Renal pelvis (tissue), 4 donors: Measurements from ENCODE around the gene UROC1. TPM values are rescaled to one million over a fixed set of nuclear protein-coding genes. Genes with fewer than 3 reads are reported as not detected.

ENCODE experiments used
- DNase-seq: peaks from one replicate; pipeline ENCODE4 v3.0.0-alpha.2; 2013
- polyA plus RNA-seq, 3 donors: library from polyadenylated mRNA; unstranded; fragments of 120-200 nt; gene quantifications; one replicate each; pipeline ENCODE4 v1.2.1, GENCODE V29; 2013; ENCODE audit not compliant: insufficient read length in 3 of 3

The UROC1 gene
- polyA plus RNA-seq, 3 donors, result 0.06 to 0.19 (median 0.13) TPM

DNA sequence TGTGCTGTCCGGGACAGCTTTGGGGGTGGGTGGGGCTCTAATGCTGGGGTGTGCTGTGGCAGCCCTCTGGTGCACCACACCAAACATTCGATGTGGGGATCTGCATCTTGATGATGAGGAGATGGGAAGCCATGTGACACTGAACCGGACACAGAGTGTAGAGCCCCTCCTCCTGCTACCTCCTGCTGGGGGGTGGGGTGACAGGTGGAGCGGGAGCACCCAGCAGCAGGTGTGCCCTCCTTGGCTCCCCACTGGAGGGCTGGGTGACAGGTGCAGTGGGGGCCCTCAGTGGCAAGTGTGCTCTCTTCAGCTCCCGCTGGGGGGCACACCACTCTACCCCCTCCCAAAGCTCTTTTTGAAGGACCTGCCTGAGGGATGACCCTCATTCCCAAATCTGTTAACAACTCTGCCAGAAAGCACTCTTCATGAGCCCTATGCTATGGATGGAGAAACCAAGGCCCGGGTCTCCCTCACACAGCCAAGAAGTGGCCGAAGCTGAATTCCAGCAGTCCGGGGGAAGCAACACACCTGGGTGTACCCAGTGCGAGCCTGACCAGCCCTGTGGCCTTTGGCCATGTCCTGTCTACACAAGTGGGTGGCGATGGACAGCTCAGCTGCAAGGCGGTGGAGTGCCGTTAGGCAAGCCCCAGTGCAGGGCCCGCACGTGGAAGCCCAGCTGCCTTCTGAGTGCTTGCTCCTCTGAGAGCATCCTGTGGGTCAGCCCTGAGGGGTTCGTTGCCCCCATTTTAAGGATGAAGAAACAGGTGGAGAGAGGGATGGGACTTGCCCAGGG is 609 bp upstream of the UROC1 start:
- no peak for DNase-seq

DNA sequence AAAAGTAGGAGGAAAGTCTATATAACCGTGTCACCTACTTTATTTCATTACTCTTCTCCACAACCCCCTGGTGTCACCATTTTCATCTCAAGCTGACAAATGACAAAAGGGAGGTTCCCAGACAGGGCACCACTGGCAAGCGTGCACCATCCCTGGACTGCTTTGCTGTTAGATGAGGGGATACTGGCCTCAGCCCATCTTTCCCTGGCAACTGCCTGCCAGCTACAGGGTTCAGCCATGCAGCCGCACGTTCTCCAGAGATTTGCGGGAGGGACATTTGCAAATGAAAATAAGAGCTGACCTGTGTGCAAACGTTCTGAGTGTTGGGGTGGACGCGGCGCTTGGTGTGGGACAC is 660 bp downstream of the UROC1 start:
- DNase-seq, result no peak

DNA sequence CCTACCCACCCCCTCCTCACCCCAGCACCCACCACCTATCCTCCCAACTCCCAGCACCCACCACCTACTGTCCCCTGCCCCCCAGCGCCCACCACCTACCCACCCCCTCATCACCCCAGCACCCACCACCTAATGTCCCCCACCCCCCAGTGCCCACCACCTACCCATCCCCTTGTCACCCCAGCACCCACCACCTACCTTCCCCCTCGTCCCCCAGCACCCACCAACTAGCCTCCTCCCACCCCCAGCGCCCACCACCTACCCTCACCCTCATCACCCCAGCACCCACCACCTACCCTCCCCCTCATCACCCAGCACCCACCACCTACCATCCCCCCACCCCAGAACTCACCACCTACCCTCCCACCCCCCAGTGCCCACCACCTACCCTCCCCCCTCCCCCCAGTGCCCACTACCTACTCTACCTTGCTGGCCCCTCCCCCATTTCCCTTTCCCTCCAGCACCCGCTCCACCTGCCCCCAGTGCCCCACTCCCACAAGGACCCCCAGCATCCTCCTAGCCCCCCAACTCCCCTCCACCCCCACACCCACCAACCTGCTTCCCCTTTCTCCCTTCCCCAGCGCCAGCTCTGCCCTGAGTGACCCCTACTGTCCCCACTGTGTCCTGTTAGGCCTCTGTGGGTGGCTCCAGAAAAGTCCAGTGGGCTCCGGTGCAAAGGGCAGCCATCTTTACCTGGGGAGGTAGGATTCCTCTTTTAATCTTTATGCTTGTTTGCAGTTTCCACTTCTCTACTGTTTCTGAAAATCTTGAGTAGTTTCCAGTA is 1.2 kb downstream of the UROC1 start:
- no peak for DNase-seq

DNA sequence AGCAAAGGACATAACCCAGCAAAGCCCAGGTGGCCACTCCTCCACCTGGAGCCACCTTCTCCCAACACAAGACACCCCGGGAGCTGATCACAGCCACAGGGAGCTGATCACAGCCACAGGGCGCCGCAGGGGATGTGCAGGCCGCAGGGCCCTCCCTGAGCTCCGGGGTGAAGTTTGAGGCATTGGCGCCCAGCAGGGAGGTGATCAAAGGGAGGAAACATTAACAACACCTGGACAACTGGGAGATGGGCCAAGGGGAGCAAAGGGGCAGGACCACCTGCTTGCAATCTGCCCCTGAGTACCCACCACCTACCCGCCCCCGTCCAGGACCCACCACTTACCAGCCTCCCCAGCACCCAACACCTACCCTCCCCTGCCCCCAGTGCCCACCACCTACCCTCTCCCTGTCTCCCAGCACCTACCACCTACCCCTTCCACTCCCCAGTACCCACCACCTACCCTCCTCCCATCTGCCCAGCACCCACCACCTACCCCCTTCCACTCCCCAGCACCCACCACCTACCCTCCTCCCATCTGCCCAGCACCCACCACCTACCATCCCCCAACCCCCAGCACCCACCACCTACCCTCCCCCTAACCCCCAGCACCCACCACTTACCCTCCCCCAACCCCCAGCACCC is 2.4 kb downstream of the UROC1 start:
- DNase-seq, result no peak

DNA sequence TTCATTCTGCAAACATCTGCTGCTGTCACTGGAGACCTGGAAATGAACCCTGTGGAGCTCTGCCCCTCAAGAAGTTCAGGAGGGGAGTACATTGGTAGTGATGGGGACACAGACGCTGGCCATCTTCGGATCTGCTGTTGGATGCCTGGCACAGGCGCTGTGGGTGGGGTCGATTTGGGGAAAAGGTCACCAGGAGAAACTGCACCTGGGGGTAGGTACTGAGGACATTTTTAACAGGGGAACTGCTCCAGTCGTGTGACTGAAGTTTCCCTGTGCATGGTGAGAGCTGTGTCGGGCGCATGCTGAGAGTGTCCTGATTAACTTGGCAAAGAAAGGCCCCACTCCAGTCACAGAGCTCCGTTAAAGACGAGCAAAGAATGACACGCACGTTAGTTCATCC is 3.4 kb downstream of the UROC1 start:
- no peak for DNase-seq

DNA sequence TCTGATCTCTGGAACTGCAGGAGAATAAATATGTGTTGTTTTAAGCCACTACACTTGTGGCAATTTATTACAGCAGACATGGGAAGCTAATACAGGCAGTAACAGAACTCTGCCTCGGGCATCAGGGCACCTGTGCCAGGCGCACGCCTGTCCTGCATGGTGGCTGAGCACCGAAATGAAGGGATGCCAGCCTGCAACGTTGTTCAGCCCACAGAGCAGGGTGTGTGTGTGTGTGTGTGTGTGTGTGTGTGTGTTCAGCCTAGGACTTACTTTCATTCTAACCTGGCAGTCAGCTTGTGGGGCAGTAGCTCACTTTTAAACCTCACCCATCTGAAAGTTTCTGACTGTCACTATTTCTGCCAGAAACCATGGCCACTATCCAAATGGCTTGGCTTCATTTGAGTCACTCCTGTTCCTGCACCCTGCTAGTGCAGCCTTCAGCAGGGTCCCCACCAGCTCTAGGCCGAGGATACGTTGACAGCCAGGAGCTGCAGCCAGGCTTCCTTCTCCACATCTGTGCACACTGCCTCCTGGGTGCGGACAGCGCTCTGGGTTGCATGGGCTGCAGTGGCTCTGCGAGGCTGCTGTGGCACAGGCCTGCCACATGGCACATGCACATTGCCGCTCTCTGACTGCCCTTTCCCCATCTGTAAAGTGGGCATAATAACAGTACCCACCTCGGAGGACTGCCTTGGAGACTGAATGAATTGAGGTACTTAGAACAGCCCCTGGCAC is 4.5 kb downstream of the UROC1 start:
- no peak for DNase-seq

DNA sequence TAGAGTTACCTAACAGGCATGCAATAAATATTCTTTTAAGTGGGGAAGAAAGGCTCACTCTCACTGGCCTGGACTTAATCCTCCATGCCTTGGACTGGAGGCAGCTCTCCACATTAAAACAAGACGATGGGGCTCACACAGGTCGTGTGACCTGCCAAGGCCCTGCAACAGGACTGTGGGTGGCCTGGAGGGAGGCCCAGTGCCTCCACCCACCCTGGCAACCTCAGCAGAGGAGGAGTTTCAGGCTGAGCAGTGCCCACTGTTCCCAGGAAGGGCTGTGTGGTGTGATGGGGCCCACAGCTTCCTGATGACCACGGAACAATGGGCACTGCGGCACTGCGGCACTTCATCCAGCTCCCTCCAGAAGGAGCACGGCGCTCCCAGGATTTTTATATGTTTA is 5.5 kb downstream of the UROC1 start:
- DNase-seq, result no peak

DNA sequence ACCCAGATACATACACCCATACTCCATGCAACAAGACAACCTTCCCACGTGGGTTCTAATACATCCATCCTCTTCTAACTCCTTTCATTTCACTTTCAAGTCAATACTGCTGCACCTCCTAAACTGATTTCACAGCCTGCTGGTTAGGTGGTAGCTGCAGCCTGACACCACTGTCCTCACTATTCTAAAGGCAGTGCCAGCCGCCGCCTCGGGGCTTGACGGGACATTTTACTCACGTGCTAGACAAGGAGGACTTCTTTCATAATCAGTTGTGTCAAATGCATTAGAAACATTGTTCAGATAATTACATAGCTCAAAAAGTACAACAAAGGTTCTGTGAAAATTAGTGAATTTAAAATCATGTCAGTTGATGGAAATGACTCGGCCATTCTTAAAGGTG is 6.3 kb downstream of the UROC1 start:
- DNase-seq, result no peak

DNA sequence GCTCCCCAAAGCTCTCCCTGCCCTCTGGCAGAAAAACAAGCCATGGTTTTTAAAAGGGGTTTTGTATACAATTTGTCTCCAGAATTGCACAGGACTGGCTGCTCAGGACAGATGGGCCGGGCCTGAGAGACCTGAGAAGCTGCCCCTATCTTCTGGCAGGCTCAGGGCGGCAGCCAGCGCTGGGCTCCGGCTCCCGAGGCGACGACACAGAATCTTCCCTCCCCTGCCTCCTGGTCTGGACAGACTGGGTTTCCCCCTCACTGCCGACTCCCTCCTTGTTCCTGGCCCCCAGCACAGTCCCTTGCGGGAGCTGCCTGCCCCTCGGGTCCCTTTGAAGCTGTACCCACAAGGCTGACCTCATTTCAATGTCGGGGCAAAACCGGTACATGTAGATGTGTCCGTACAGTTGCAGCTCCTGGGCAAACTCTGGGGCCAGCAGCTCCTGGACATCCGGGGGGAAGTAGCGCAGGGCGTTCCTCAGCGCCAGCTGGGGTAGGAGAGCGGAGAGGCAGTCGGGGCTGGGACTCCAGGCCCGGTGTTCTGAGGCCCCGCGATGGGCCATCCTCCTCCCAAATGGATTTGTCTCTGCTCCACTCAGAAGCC is 7.2 kb downstream of the UROC1 start:
- no peak for DNase-seq

DNA sequence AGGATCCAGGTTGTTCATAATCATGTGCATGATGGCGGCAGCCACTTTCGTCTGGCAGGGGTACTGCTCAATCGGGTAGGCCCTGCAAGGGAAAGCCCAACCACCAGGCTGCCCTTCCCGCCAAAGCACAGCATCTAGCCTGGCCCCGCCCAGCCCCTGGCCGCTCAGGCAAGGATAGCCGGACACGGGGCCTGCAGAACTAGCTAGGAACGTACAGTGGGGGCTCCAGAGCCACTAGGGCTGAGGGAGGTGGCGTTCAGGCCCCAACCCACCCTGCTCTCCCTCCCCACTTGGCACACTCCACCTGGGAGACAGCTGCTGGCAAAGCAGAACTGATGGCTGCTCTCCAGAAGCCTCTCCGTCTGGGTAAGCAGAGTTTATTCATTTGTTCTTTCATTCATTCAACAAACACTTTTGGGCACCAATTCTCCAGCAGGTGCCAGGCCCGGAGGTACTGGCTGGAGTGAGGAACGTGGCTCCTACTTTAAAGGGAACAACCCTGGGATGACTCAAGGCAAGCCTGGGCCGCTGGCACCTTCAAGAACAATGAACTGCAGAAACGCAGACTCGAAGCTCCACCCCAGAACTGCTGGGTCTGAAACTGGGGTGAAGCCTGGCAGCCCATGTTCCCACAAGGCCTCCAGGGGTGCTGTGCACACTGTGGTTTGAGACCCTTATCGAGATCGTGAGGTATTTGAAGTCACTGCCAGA is 7.8 kb downstream of the UROC1 start:
- DNase-seq, result no peak

DNA sequence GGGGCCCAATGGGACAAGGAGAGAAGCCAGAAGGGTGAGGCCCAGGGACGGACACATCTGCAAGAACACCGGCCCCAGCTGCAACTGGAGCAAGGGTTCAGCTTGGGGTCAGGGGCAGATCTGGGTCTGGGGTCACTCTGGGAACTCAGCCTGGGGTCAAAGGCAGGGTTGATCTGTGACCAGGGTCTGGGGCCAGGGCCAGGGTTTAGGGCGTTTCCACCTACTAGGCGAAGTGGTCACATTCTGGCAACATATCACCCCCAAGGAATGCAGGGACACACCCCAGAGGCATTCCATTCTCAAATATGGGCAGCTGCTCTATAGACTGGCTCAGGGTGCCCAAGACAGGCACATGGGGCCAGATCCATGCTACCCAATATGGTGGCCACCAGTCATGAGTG is 9.0 kb downstream of the UROC1 start:
- no peak for DNase-seq

DNA sequence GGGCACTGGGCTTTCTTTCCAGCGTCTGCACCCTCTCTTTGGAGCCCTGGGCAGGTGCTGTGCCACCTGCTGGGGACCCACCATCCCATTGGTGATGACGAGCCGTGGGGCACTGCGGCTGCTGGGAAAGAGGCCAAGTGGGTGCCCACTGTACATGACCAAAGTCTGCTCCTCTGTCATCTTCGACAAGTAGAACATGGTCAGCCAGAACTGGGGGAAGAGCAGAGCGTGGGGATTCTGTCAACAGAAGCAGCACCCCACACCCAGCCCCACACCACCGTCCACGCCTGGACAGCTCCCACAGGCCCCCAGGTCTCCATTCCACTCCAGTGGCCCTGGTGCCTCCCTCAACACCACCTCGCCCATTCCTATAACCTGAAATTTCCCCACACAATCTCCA is 9.7 kb downstream of the UROC1 start:
- no peak for DNase-seq

DNA sequence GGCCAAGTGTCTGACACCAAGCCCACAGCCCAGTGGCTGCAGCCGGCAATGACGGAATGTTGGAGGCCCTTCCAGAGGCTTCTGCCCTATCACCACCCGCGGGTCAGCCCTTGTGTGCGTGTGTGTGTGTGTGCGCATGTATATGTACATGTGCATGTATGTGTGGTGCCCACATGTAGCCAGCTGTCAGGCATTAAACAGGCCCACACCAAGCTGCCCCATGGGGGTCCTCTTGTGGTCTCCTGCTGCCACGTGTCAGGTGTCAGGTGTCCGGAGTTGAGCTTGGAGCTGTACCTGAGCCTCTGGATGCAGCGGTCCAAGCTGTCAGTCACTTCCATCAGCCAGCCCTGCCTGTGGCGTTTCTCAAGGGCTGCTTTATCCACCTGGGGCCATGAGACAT is 13.9 kb downstream of the UROC1 start:
- DNase-seq, result no peak

DNA sequence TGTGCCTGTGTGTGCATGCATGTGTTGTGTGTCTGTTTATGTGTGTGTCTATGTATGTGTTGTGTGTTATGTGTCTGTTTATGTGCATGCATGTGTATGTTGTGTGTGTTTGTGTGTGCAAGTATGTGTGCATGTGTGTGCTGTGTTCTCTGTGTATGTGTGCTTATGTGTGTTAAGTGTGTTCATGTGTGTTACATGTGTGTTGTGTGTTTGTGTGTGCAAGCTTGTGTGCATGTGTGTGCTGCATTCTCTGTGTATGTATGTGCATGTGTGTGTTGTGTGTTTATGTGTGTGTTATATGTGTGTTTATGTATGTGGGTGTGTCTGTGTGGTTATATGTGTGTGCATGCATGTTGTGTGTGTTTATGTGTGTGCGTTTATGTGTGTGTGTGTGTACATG is 14.9 kb downstream of the UROC1 start:
- DNase-seq, result no peak

DNA sequence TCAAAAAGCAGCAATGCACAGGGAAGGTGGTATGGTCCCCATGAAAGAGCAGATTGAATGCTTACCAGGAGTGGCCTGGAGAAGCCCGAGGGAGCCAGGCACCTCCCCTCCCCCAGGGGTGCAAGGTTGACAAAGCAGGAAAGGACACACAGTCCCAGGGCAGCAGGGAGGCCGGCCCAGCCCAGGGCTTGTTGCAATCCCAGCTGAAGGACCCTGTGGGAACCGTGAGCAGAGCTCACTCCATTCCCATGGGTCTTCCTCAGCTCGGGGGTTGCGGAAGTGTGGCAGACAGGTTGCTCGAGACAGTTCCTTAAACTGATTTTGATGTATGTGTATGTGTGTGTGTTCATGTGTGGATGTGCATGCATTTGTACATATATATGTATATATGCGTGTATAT is 15.8 kb downstream of the UROC1 start:
- DNase-seq, result no peak

DNA sequence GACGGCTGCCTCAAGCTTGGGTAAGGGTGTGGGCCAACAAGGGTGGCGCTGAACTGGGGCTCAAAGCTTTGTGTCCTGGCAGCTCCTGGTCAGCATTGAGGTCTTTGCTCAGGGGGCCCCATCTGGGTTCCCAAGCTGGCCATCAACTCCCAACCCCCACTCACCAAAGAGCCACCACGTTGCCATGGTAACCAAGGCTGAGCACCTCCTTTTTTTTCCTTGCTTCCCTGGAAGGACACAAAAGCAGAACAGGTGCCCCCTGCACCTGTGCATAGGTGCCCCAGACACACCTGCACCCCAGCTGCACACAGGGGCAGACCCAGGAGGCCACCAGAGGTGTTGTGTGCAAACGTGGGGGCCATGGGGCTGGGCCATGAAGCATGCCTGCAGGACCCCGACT is 16.5 kb downstream of the UROC1 start:
- no peak for DNase-seq

DNA sequence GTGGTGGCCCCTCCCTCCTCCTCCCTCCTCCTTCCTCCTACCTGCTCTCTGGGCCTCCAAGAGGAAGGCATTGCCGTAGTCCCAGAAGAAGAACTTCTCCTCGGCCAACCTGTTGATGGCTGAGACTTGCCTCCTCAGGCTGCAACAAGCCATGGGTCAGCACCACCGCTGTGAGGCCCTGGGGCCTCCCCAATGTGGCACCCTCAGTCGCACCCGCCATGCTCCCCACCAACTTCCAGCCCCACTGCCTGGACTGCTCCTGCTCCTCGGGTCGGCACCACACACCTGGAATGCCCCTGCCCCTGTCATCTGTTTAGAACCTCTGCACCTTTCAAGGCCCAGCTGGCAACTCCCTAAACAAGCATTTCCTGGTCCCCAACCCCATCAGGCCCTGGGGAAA is 17.6 kb downstream of the UROC1 start:
- DNase-seq, result no peak

DNA sequence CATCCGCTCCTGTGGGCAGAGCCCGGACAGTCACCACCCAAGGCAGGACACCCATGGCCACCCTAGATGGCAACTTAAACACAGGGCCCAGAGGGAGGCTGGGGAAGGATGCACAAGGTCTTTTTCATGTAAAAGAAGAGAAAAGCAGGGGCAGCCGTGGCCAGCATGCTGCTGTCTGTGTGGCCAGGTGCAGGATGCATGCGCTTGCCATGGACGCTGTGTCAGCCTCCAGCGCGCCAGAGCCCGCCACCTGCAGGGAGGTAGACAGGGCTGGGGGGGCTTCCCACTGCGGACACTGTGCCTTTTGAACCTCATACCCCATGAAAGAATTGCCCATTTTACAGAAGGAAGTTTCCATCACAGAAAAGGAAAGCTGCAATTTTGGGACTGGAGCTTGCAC is 18.2 kb downstream of the UROC1 start:
- no peak for DNase-seq

DNA sequence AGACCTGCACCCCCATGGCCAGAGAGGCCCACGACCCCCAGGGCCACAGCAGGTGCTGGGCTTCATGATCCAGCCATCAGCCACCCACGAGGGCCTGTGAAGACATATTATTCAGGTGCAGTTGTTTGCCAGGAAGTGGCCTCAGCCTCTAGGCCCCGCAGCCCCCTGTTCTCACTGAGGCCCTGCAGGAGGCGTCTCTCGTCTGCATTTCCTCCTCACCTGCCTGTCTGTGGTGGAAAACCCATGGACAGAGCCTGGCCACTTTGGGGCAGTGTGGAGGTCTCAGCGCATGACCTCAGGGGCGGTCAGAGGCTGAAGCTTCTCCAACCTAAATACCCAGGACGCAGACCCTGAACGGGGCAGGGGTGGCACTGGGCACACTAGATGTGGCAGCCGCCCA is 18.6 kb downstream of the UROC1 start:
- DNase-seq, result no peak

DNA sequence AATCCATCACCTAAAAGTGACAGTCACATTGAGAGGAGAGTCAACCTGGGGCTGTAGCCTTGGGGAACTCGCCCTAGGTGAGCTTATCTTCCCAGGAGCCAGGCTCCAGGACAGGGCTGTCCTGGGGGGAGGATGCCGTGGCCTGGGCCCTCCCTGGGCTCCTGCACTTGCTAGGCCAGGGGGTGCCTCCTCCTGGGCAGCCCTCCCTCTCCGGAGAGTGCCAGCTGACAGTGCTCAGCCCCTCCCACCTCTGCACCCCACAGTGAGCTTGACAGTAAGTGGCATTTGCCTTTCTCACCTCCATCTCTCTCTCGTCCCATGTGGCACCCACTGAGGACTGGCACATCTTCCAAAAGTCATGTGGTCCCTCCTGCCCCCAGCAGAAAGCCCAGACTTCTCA is 19.1 kb downstream of the UROC1 start:
- no peak for DNase-seq

DNA sequence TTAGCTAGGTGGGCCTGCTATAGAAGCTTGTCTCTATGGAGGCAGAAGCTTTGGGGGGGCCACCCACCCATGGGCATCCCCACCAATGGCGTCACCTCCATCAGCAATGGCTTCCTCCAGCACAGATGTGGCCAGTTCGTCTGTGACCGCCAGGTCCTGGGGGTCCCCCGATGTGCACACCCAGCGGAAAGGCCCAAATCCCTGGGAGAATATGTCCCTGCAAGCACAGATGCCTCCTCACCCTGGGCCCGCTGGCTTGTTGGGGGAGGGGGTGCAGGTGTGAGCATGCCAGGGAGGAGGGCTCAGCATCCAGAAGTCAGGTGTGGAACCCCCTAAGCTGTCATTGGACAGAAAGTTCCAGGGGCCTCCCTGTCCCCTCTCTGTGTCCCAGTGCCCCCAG is 19.6 kb downstream of the UROC1 start:
- DNase-seq, result no peak
